HEK293T (cell line): Measurements from ENCODE around the gene SPDYA.

ENCODE experiments used
- CTCF ChIA-PET: fragments of 350-600 bp; formaldehyde crosslinking; extraction: SDS; loops from one replicate; lab custom pipeline; 2021; ENCODE audit warnings: antibody characterized with exemption, inconsistent platforms; lab: Yijun Ruan, JAX
- POLR2A ChIA-PET: fragments of 350-600 bp; formaldehyde crosslinking; extraction: SDS; loops from one replicate; lab custom pipeline; 2020; ENCODE audit warnings: antibody characterized with exemption, inconsistent platforms; lab: Yijun Ruan, JAX
- DNase-seq: peaks from one replicate; pipeline ENCODE4 v3.0.0; 2012; ENCODE audit warnings: mixed read lengths; ENCODE audit errors: extremely low spot score
- ARNT ChIP-seq: fragments of 450-650 bp; IDR thresholded peaks from 2 replicates; pipeline ENCODE4 v1.6.1; 2017; ENCODE audit warnings: mild to moderate bottlenecking
- BHLHE40 ChIP-seq: fragments of 450-650 bp; IDR thresholded peaks from 2 replicates; pipeline ENCODE4 v1.6.1; 2016; ENCODE audit warnings: mild to moderate bottlenecking, moderate library complexity, borderline replicate concordance
- CTBP1 ChIP-seq: fragments of 450-650 bp; IDR thresholded peaks from 2 replicates; pipeline ENCODE4 v1.6.1; 2016; ENCODE audit warnings: borderline replicate concordance
- ELF4 ChIP-seq: fragments of 450-650 bp; IDR thresholded peaks from 2 replicates; pipeline ENCODE4 v1.6.1; 2017; ENCODE audit warnings: antibody characterized with exemption
- FOXA1 ChIP-seq: fragments of 450-650 bp; IDR thresholded peaks from 2 replicates; pipeline ENCODE4 v1.6.1; 2016; ENCODE audit warnings: mild to moderate bottlenecking
- FOXK2 ChIP-seq: fragments of 450-650 bp; IDR thresholded peaks from 2 replicates; pipeline ENCODE4 v1.6.1; 2016; ENCODE audit warnings: mild to moderate bottlenecking
- FOXM1 ChIP-seq: fragments of 450-650 bp; IDR thresholded peaks from 2 replicates; pipeline ENCODE4 v1.6.1; 2017; ENCODE audit warnings: mild to moderate bottlenecking, borderline replicate concordance
- HDGF ChIP-seq: fragments of 450-650 bp; IDR thresholded peaks from 2 replicates; pipeline ENCODE4 v1.6.1; 2017; ENCODE audit warnings: antibody characterized with exemption, borderline replicate concordance
- L3MBTL2 ChIP-seq: fragments of 450-650 bp; conservative IDR thresholded peaks from 2 replicates; pipeline ENCODE4 v1.6.1; 2016; ENCODE audit warnings: mild to moderate bottlenecking
- LEF1 ChIP-seq: fragments of 450-650 bp; IDR thresholded peaks from 2 replicates; pipeline ENCODE4 v1.6.1; 2017; ENCODE audit warnings: mild to moderate bottlenecking, borderline replicate concordance
- NFRKB ChIP-seq: fragments of 450-650 bp; IDR thresholded peaks from 2 replicates; pipeline ENCODE4 v1.6.1; 2016; ENCODE audit warnings: mild to moderate bottlenecking, moderate library complexity
- SP1 ChIP-seq: fragments of 450-650 bp; IDR thresholded peaks from 2 replicates; pipeline ENCODE4 v1.6.1; 2017
- SUZ12 ChIP-seq: fragments of 450-650 bp; IDR thresholded peaks from 2 replicates; pipeline ENCODE4 v1.6.1; 2016; ENCODE audit warnings: mild to moderate bottlenecking
- TARDBP ChIP-seq: fragments of 450-650 bp; IDR thresholded peaks from 2 replicates; pipeline ENCODE4 v1.6.1; 2016
- ZNF384 ChIP-seq: fragments of 450-650 bp; IDR thresholded peaks from 2 replicates; pipeline ENCODE4 v1.6.1; 2016
- TF ChIP-seq, protein P1 (sequence below): fragments of 450-650 bp; IDR thresholded peaks from 2 replicates; pipeline ENCODE4 v1.6.1; 2016

Gene SPDYA

DNA sequence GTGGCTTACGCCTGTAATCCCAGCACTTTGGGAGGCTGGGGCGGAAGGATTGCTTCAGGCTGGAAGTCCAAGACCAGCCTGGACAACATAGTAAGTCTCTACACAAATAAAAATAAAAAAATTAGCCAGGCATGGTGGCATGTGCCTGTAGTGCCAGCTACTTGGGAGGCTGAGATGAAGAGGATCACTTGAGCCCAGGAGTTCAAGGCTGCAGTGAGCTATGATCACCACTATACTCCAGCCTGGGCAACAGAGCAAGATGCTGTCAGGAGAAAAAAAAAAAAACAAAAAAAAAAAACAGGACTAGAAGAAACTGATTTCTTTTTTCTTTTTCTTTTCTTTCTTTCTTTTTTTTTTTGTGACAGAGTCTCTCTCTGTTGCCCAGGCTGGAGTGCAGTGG, 13.6 kb downstream of the SPDYA start:
- no peak for DNase-seq
- ChIA-PET CTCF (no interaction called here), POLR2A (no interaction called here)
- no peak for TF ChIP-seq FOXM1
- TF ChIP-seq TARDBP = no peak
- TF ChIP-seq, protein P1, sequence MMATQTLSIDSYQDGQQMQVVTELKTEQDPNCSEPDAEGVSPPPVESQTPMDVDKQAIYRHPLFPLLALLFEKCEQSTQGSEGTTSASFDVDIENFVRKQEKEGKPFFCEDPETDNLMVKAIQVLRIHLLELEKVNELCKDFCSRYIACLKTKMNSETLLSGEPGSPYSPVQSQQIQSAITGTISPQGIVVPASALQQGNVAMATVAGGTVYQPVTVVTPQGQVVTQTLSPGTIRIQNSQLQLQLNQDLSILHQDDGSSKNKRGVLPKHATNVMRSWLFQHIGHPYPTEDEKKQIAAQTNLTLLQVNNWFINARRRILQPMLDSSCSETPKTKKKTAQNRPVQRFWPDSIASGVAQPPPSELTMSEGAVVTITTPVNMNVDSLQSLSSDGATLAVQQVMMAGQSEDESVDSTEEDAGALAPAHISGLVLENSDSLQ = no peak
- no peak for TF ChIP-seq SUZ12

DNA sequence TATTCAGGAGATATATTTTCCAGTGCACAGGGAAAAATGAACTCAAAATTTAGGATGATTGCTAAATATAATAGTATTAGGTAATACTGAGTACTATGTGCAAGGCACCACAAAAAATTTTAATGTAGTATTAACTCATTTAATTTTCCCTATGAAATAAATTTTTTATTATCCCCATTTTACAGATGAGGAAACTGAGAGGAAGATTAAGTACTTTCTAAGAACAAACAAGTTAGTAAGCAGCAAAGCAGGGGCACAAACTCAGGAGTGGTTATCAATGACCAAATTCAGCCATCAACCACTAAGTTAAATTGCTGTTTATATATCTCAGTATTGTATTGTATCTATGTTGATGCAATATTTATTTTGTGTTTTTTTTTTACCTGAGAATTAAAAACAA, 14.2 kb downstream of the SPDYA start:
- no peak for TF ChIP-seq BHLHE40
- no peak for TF ChIP-seq CTBP1
- TF ChIP-seq FOXM1 = no peak
- no peak for TF ChIP-seq FOXK2
- TF ChIP-seq SUZ12 = no peak
- TF ChIP-seq HDGF = no peak
- TF ChIP-seq FOXA1 = no peak
- TF ChIP-seq ZNF384 = no peak
- no peak for TF ChIP-seq SP1
- TF ChIP-seq, protein P1 = no peak
- TF ChIP-seq LEF1 = no peak
- no peak for TF ChIP-seq NFRKB
- no peak for TF ChIP-seq ELF4
- no peak for DNase-seq
- CTCF ChIA-PET = no interaction called here
- POLR2A ChIA-PET = no interaction called here

- CTCF ChIA-PET = interaction anchor here (0.6 kb wide), 1 partner anchor 131 kb away, joined by 3 read pairs; no protein-coding TSS in a partner anchor
- DNase-seq = no peak
- no peak for TF ChIP-seq SUZ12
- no peak for TF ChIP-seq NFRKB
- no peak for TF ChIP-seq BHLHE40
- TF ChIP-seq HDGF = no peak
- no peak for TF ChIP-seq TARDBP
- TF ChIP-seq SP1 = no peak
- POLR2A ChIA-PET = no interaction called here
Measured at GRCh38 chr2:28828382-28828781, 17.7 kb downstream of the SPDYA start.

- CTCF ChIA-PET = interaction anchor here (0.6 kb wide), 1 partner anchor 1610 kb away, joined by 3 read pairs; no protein-coding TSS in a partner anchor
- no peak for DNase-seq
- TF ChIP-seq FOXM1 (no peak), CTBP1 (no peak), HDGF (no peak), SP1 (no peak), FOXK2 (no peak), ELF4 (no peak), ARNT (no peak)
- TF ChIP-seq, protein P1 = no peak
- POLR2A ChIA-PET = no interaction called here
Measured at GRCh38 chr2:28833740-28834470, 23.3 kb downstream of the SPDYA start.

GRCh38 chr2:28835781-28836180, 25.1 kb downstream of the SPDYA start:
- ChIA-PET CTCF (no interaction called here), POLR2A (no interaction called here)
- TF ChIP-seq FOXM1 (no peak), FOXK2 (no peak), ELF4 (no peak), ARNT (no peak), L3MBTL2 (no peak), CTBP1 (no peak)
- no peak for DNase-seq

- ChIA-PET CTCF (interaction anchor here (0.7 kb wide), 1 partner anchor 9 kb away, joined by 3 read pairs; no protein-coding TSS in a partner anchor), POLR2A (no interaction called here)
- no peak for TF ChIP-seq SUZ12
- no peak for TF ChIP-seq ARNT
- no peak for DNase-seq
Measured at GRCh38 chr2:28838971-28839370, 28.3 kb downstream of the SPDYA start.

- POLR2A ChIA-PET = no interaction called here
- no peak for DNase-seq
- no peak for TF ChIP-seq NFRKB
- TF ChIP-seq, protein P1 = no peak
- no peak for TF ChIP-seq BHLHE40
- TF ChIP-seq HDGF = no peak
- no peak for TF ChIP-seq SP1
- TF ChIP-seq ARNT = no peak
- no peak for TF ChIP-seq ELF4
- TF ChIP-seq CTBP1 = no peak
- no peak for TF ChIP-seq L3MBTL2
- TF ChIP-seq LEF1 = no peak
- TF ChIP-seq FOXM1 = no peak
- TF ChIP-seq FOXK2 = no peak
- no peak for TF ChIP-seq SUZ12
- no peak for TF ChIP-seq ZNF384
- no peak for TF ChIP-seq TARDBP
- CTCF ChIA-PET = no interaction called here
Measured at GRCh38 chr2:28842042-28842441, 31.4 kb downstream of the SPDYA start.
